HG03571 (cell line): ENCODE data around the gene ORC1.
"Not testable (repeated sequence)": the region's sequence is repeated elsewhere in the genome, so short reads cannot be mapped to it uniquely, and the experiment has no call there.

Experiments used
- ATAC-seq: cut with Tn5 transposase; IDR thresholded peaks from one replicate; pipeline ENCODE4 v1.9.1; 2021; ENCODE audit not compliant: unreplicated experiment

Gene ORC1

DNA sequence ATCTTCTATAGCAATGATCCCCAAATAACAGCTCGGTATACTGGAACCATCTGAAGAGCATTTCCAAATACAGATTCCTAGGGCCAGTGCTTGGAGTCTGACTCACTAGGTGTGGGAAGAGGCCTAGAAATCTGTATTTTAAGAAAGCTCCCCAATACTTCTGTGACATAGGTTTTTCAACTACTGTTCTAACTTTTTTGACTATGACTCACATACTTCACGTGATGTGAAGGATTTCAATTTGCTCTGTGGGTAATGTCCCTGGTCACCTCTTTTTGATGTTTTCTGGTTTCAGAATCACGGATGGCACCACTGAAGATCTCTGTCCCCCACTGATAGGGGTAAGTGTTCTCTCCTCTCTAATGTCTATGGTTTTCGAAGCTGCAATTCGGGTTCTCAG, 11.0 kb downstream of the ORC1 start:
- ATAC-seq: no peak

GRCh38 chr1:52386458-52386857, 17.8 kb downstream of the ORC1 start:
- ATAC-seq: no peak

DNA sequence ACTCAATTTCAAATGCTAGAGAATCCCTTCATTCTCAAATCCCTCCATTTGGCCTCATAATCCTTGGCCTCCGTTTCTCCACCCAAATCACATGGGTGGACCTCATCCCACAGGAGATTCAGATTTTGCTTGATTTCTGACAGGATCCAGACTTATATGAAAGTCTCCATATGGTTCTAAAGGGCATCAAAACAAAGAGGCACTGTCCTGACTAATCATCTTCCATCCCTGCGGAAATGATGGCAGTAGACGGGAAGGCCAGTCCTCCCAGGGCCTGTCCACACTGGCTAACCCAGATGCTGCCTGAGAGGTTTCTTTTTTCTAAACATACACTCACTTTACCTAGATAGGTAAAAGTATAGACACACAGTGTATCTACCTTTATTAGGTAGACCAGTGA, 18.8 kb downstream of the ORC1 start:
- no peak for ATAC-seq

GRCh38 chr1:52369851-52370250, 34.4 kb downstream of the ORC1 start:
- ATAC-seq: not testable (repeated sequence)

- ATAC-seq: no peak
Measured at GRCh38 chr1:52368383-52369172, 35.6 kb downstream of the ORC1 start.

GRCh38 chr1:52367272-52367671, 37.0 kb downstream of the ORC1 start:
- no peak for ATAC-seq

GRCh38 chr1:52366517-52366827, 37.8 kb downstream of the ORC1 start:
- no peak for ATAC-seq

GRCh38 chr1:52365746-52366516, 38.3 kb downstream of the ORC1 start, which contains the start of gene CC2D1B:
CC2D1B (minus strand) TSS chr1:52366205; CDS start chr1:52364620, 1,585 bp downstream.
- ATAC-seq: peak; percentile 90

- no peak for ATAC-seq
Measured at GRCh38 chr1:52365071-52365745, 39.0 kb downstream of the ORC1 start.

DNA sequence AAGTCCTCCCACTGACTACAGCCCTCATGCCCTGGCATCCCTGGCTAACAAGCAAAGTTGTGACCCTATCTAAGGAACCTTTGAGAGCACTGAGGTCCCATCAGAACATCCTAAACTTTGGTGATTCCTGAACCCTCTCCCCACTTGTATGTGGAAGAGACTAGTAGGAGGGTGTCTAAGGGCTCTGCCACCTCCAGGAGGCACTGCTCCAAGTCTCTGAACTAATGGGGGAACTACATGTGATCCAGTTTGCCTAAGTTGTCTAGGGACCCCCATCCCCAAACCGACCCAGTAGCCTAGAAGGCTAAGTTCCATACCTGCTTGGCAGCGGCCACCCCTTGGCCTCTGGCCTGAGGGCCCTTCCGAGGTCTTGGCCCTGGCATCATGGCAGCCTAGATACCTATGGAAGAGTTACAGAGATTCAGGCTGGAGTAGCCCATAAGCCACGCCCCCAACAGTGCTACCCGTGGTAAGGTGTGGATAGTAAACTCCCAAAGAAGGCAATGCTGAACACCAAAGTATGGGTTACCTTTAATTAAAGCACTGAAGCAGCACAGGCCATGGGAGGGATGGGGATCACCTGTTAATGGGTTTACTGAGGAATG, 39.9 kb downstream of the ORC1 start:
- no peak for ATAC-seq

DNA sequence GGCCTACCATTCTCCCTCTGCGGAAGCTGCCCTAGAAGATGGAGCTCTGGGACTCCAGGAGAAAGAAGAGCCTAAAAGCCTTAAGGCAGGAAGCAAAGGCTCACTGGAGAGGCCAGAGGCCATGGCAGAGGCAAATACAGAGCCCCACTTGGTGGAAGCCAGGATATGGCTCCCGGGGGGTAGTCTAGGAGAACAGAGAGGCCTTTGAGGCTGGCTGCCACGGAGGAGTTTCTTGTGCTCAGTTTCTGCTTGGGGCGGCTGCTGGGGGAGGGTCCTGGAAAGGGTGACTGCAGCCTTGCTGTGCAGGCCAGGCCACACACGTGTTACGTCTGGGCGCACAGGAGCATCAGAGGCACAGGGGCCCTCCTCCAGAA, 43.6 kb downstream of the ORC1 start:
- no peak for ATAC-seq

DNA sequence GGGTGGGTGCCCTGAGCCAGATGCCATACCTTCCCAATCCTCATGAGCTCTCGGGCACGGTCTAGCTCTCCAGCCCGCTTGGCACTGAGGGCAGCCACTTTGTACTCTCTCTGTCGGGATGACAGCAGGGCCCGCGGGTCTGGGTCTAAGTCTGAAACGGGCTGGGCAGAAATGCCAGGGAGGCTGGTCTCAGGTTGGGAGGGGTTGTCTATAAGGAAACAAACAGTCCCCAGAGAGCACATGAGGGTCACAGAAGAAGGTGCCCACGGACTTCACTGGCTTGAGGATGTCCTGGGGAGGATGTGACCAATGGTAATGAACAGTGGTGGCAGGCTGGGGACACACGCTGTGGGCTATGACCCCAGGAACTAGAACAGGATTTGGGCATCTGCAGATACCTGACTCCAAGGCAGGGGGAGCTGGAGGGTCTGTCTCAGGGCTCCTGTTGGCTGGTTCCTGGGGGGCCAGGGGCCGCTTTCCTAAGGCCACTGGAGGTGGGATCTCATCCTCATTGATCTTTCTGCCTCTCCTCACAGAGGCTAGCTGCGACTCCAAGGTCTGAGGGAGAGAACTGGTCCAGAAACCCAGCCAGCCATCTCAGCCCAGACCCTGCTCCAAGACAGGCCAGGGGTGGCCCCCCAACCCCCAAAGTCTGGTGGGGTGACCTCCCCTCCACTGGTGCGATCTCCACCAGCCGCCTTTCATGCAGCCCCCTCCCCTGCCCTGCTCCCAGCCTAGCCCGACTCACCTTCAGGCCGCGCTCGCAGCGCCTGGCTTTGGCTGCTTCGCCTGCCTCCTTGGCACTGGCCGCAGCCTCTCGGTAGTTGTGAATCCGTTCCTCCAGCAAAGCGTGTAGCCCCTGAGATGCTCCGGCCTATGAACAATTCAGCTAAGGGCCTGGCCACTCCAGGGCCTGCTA, 44.3 kb downstream of the ORC1 start:
- no peak for ATAC-seq

DNA sequence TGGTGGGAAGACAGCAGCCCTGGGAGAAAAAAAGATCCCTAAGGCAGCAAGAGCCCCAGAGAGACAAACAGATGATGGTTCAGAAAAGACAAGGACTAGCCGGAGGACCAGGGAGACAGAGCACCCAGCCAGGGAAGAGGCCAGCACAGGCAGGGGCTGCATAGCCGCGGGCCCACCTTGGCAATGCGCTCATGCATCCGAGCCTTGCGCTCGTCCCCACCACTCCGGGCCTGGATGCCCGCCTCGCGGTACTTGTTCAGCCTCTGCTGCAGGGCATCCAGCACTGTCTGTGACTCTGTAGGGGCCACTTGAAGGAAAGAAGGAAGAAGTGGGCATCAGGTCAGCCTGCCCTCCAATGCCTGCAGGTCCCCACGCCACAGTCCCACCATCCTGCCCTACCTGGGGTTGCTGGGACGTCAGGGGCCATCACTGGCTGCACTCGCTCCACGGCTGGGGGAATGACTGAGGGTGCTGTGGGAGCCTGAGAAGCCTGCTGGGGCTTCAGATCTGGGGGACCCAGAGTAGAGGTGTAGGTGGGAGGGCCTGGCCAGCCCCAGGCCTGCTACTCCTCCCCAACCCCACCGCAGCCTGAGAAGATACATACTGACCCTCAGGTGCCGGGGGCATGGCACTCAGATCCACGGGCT, 45.2 kb downstream of the ORC1 start:
- no peak for ATAC-seq

GRCh38 chr1:52357397-52357796, 46.8 kb downstream of the ORC1 start:
- no peak for ATAC-seq

DNA sequence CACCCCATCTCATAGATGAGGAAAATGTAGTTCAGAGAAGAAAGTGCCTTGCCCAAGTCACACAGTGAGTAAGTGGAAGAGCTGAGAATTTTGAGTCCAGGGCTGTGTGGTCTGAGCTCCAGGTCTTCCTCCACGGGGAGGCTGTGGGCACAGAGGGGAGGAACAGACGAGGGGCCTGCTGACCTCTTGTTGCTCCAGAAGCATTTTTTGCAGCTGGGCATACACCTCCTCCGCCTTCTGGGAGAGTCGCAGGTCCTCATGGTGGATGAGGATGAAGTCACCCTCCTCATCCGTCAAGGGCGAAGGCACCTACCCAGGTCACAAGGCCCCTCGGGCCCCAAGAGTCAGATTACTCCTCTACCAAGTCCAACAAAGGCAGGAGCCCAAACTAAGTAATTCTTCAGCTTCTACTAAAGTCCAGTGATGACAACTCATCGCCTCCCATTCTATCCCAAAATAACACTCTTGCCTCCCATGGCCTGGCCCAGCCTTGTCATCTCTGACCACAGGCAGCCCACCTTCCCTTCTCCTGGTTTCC, 47.3 kb downstream of the ORC1 start:
- no peak for ATAC-seq

GRCh38 chr1:52355847-52356505, 48.2 kb downstream of the ORC1 start:
- no peak for ATAC-seq

DNA sequence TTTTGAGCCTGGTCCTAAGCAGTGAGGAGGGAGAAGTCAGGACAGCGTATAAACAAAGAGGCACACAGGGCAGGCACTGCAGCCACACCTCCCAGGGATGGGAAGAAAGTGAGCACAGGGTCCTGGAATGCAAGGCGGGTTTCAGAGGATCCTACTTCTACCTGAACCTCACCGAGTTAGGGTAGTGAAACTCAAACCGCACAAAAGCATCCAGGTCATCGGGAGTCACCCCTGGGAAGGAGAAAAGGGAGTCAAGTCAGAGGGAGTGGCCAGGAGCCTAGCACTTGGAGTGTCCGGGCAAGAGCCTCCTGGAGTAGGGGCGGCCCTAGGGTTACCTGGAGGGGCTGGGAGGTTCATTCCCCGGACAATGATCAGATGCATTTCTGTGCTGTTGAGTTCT, 48.8 kb downstream of the ORC1 start:
- no peak for ATAC-seq

DNA sequence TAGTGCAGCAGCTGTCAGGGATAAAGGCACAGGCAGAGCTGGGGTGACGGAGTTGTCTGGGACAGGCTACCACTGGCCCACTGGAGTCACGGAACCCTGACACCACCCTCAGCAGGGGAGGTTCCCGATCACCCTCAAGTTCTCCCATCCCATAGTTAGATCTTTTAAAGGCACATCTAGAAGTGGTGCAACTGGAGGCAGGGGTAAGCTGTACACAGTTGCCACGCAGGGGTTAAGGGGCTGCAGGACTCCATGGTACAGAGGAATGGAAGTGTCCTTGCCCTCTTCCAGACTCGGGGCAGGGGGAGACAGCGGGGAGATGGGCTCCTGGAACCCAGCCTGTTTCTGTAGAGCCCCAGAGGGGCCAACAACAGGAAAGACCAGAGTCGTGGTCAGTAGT, 51.5 kb downstream of the ORC1 start:
- no peak for ATAC-seq

DNA sequence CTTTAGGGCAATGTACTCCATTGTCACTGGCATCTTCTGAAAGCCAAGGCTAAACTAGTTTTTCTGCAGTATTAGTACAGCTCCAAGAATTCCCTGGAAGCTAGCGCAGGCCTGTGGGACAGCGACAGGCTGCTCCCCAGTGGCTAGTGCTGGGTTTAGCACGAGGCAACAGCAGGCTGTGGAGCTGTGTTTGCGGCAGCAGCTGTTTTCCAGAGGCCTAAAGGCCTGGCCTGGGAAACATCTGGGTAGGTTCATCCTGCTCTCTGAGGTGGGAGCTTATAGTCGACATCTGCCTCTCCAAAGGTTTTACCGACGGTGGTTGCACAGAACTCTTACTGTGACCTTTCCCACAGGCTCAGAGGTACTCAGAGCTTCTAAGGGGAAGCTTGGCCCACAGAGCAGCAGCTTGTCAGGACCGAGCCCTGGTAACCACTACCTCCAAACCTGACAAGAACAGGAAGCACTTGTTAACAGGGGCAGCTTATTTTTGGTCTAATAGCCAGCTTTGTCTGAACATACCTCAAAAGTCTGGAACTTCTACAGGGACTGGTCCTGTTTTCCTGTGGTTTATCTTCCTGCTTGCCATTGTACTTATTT, 55.4 kb downstream of the ORC1 start:
- ATAC-seq: no peak
